HepG2 (cell line): Measurements from ENCODE around the gene OR13H1. TPM values are rescaled to one million over a fixed set of nuclear protein-coding genes. Genes with fewer than 3 reads are reported as not detected.

Experiments used
- ATAC-seq: fragments of 200-7000 bp; cut with Tn5 transposase; 3 replicates; pipeline ENCODE4 v1.9.1; 2020; ENCODE audit warnings: mild to moderate bottlenecking, moderate library complexity
- BruUV-seq: library from RNA; stranded (reverse); fragments of 400-500 nt; replicated peaks from 2 replicates; lab custom pipeline; 2021; lab: Mats Ljungman, UMichigan
- CTCF ChIA-PET: fragments of 300-600 bp; formaldehyde crosslinking; extraction: SDS; loops from one replicate; lab custom pipeline; 2021; ENCODE audit warnings: low total read pairs, inconsistent platforms, low intra/inter-chr PET ratio; lab: Yijun Ruan, JAX
- POLR2A ChIA-PET: fragments of 350-600 bp; sonication (Branson Sonifier 250); formaldehyde crosslinking; loops from one replicate; lab custom pipeline; 2020; ENCODE audit warnings: antibody characterized with exemption, inconsistent platforms; lab: Yijun Ruan, JAX
- DNase-seq: peaks from one replicate; pipeline ENCODE4 v3.0.0-alpha.2; 2015; ENCODE audit warnings: low spot score
- FAIRE-seq: peaks from 3 replicates; lab custom pipeline; 2011; peaks lifted over from hg19 to GRCh38; lab: Jason Lieb, UNC
- H2AFZ ChIP-seq: one replicate; pipeline ENCODE4 v1.6.1; 2011; ENCODE audit warnings: low read length, inconsistent platforms
- H3K27ac ChIP-seq: fragments of 300-600 bp; 3 replicates; pipeline ENCODE4 v1.8.0; 2011; ENCODE audit warnings: mixed run types, mild to moderate bottlenecking, mixed read lengths, low read length, inconsistent platforms; ENCODE audit not compliant: insufficient read depth; ENCODE audit errors: extremely low read length
- H3K27me3 ChIP-seq, 2 experiments: fragments of 200-600 bp in 1 of 2; 2 replicates in 1 of 2; 3 replicates in 1 of 2; pipeline versions ENCODE4 v1.6.0 to v1.8.0; 2011; ENCODE audit warnings: low read length in 2 of 2, mild to moderate bottlenecking in 2 of 2, moderate library complexity in 2 of 2, inconsistent platforms in 1 of 2; ENCODE audit not compliant: insufficient read depth in 2 of 2, control insufficient read depth in 1 of 2
- H3K36me3 ChIP-seq, 2 experiments: fragments of 200-600 bp in 1 of 2; replicated peaks in 1 of 2; 2 replicates in 1 of 2; 3 replicates in 1 of 2; pipeline versions ENCODE4 v1.5.1 to v1.8.0; 2011; ENCODE audit warnings: low read length in 2 of 2, inconsistent platforms in 1 of 2; ENCODE audit not compliant: insufficient read depth in 2 of 2, control insufficient read depth in 1 of 2
- H3K4me1 ChIP-seq: 2 replicates; pipeline ENCODE4 v1.5.1; 2012; ENCODE audit warnings: low read length, inconsistent platforms; ENCODE audit not compliant: insufficient read depth
- H3K4me2 ChIP-seq: 2 replicates; pipeline ENCODE4 v1.6.0; 2011; ENCODE audit warnings: low read depth, low read length, inconsistent platforms
- H3K4me3 ChIP-seq, 3 experiments: fragments of 200-600 bp in 1 of 3; sonication (generic), shearing (Covaris generic) in 1 of 3; replicated peaks in 1 of 3; 2 replicates each; pipeline ENCODE4 v1.5.1; 2011 to 2016; ENCODE audit warnings: low read length in 3 of 3, inconsistent platforms in 2 of 3, low read depth in 2 of 3, mild to moderate bottlenecking in 2 of 3, control low read depth in 1 of 3, mixed read lengths in 1 of 3; ENCODE audit not compliant: insufficient read depth in 1 of 3
- H3K79me2 ChIP-seq: one replicate; pipeline ENCODE4 v1.6.1; 2011; ENCODE audit warnings: low read length, inconsistent platforms; ENCODE audit not compliant: insufficient read depth
- H3K9ac ChIP-seq: 2 replicates; pipeline ENCODE4 v1.6.0; 2011; ENCODE audit warnings: mild to moderate bottlenecking, low read depth, low read length, inconsistent platforms; ENCODE audit not compliant: insufficient read depth
- H3K9me3 ChIP-seq: 2 replicates; pipeline ENCODE4 v1.5.1; 2012; ENCODE audit warnings: mild to moderate bottlenecking, low read length
- H4K20me1 ChIP-seq: 2 replicates; pipeline ENCODE4 v1.6.0; 2011; ENCODE audit warnings: inconsistent platforms, mild to moderate bottlenecking, low read length, moderate library complexity; ENCODE audit not compliant: insufficient read depth
- CTCF ChIP-seq: sonication (generic); formaldehyde crosslinking; IDR thresholded peaks from 2 replicates; pipeline ENCODE4 v1.5.0; 2020; ENCODE audit warnings: mild to moderate bottlenecking, missing genetic modification reagents, moderate library complexity
- HIVEP1 ChIP-seq: sonication (generic); formaldehyde crosslinking; IDR thresholded peaks from 2 replicates; pipeline ENCODE4 v1.4.0; 2020; ENCODE audit warnings: mild to moderate bottlenecking, missing genetic modification reagents
- LRRFIP1 ChIP-seq: sonication (generic); formaldehyde crosslinking; conservative IDR thresholded peaks from 2 replicates; pipeline ENCODE4 v1.4.0; 2020; ENCODE audit warnings: missing genetic modification reagents
- RFXAP ChIP-seq: sonication (generic); formaldehyde crosslinking; IDR thresholded peaks from 2 replicates; pipeline ENCODE4 v1.4.0; 2020; ENCODE audit warnings: missing genetic modification reagents, borderline replicate concordance
- ZBTB1 ChIP-seq: sonication (generic); formaldehyde crosslinking; IDR thresholded peaks from 2 replicates; pipeline ENCODE4 v1.4.0; 2020; ENCODE audit warnings: missing genetic modification reagents, borderline replicate concordance
- ZBTB7B ChIP-seq: sonication (generic); formaldehyde crosslinking; IDR thresholded peaks from 2 replicates; pipeline ENCODE4 v1.4.0; 2020; ENCODE audit warnings: missing genetic modification reagents
- ZNF318 ChIP-seq: sonication (generic); formaldehyde crosslinking; IDR thresholded peaks from 2 replicates; pipeline ENCODE4 v1.4.0; 2020; ENCODE audit warnings: mild to moderate bottlenecking, missing genetic modification reagents
- WGBS: methylation state at CpG from one replicate; pipeline ENCODE4 v1.1.6; 2017; ENCODE audit warnings: low lambda C conversion rate; 5-methylcytosine and 5-hydroxymethylcytosine counted together
- in situ Hi-C: cut with HindIII; loops from 2 replicates; pipeline ENCODE4 v1.10.0; 2017; ENCODE audit warnings: low pct_unique_long_range_greater_than_20kb; ENCODE audit not compliant: extremely low pct_ligation_motif_present
- intact Hi-C: fragments of 100-400 bp; cut with micrococcal nuclease; formaldehyde crosslinking; loops from one replicate; pipeline ENCODE4 v1.10.0; 2022; ENCODE audit not compliant: unreplicated experiment
- polyA plus RNA-seq, 8 experiments: library from polyadenylated mRNA; depleted of rRNA in 3 of 8; stranded (reverse) in 7 of 8; unstranded in 1 of 8; fragments of >200 nt; fragmentation: Illumina TruSeq in 4 of 8; extraction: Trizol in 4 of 8; gene quantifications; 2 replicates each; pipeline versions ENCODE4 v1.2.1 to v1.2.3, GENCODE V29; 2011 to 2016; ENCODE audit warnings: low read depth in 4 of 8, missing spikeins in 1 of 8, mixed read lengths in 1 of 8; ENCODE audit not compliant: insufficient read depth in 1 of 8
- total RNA-seq, 5 experiments: library from RNA; depleted of rRNA; stranded (reverse); fragments of >200 nt; fragmentation: Illumina TruSeq; extraction: Trizol; gene quantifications; 2 replicates each; pipeline ENCODE4 v1.2.3, GENCODE V29; 2016; ENCODE audit warnings: low read depth in 1 of 5

Gene OR13H1
- total and polyA plus RNA-seq, 2 of the 13 experiments (the other 11 are each of a cell fraction or from before 2014, with no cell fraction given), result not detected

GRCh38 chrX:131521824-131522223 lies 22.1 kb upstream of the OR13H1 start:
- TF ChIP-seq ZBTB7B (CRISPR knock-in tag) (no peak), RFXAP (CRISPR knock-in tag) (no peak), HIVEP1 (CRISPR knock-in tag) (no peak), LRRFIP1 (CRISPR knock-in tag) (no peak), ZBTB1 (CRISPR knock-in tag) (no peak), ZNF318 (no peak), CTCF (CRISPR knock-in tag) (no peak)
- H4K20me1 ChIP-seq, result no peaks in the 10 kb centered on the region
- no peak overlapping the region for H3K27ac ChIP-seq
- FAIRE-seq (no peak), DNase-seq (no peak), ATAC-seq (no peak)
- H3K27me3 ChIP-seq, result no peaks in the 10 kb centered on the region
- H3K36me3 ChIP-seq, result no peaks in the 10 kb centered on the region
- no peak overlapping the region for H3K9ac ChIP-seq
- intact Hi-C loops (no loop called here), in situ Hi-C loops (no loop called here)
- CTCF ChIA-PET, result no interaction called here
- no peaks in the 10 kb centered on the region for H3K9me3 ChIP-seq
- POLR2A ChIA-PET, result no interaction called here
- 0% methylated on average over 2 of the region's 2 CpGs for WGBS
- H3K4me2 ChIP-seq, result no peak overlapping the region
- no peak overlapping the region for H2AFZ ChIP-seq
- H3K4me1 ChIP-seq, result no peaks in the 10 kb centered on the region
- H3K4me3 ChIP-seq, result no peak overlapping the region
- no peaks in the 10 kb centered on the region for H3K79me2 ChIP-seq
- BruUV-seq, result no TSS peak
